H1 (cell line): Measurements from ENCODE around the gene EYA2. TPM values are rescaled to one million over a fixed set of nuclear protein-coding genes. Genes with fewer than 3 reads are reported as not detected.

ENCODE experiments used
- CTCF ChIA-PET: fragments of 300-600 bp; sonication (Branson Sonifier 250); formaldehyde crosslinking; loops from one replicate; lab custom pipeline; 2021; ENCODE audit not compliant: partially characterized antibody; lab: Charles Lee
- POLR2A ChIA-PET: fragments of 300-600 bp; sonication (Branson Sonifier 250); formaldehyde crosslinking; loops from one replicate; lab custom pipeline; 2021; ENCODE audit warnings: inconsistent platforms; ENCODE audit not compliant: partially characterized antibody; lab: Charles Lee
- DNase-seq, 2 experiments: peaks; one replicate each; pipeline versions ENCODE4 v3.0.0 to v3.0.0-alpha.2; 2010 to 2022; ENCODE audit warnings: low spot score in 2 of 2, low read depth in 1 of 2, mixed read lengths in 1 of 2
- FAIRE-seq: peaks from 2 replicates; lab custom pipeline; 2011; peaks lifted over from hg19 to GRCh38; lab: Jason Lieb, UNC
- H2AFZ ChIP-seq: 2 replicates; pipeline ENCODE4 v1.8.1; 2012; ENCODE audit warnings: low read length, inconsistent platforms
- H2AK5ac ChIP-seq: 2 replicates; pipeline ENCODE4 v1.6.1; 2013; ENCODE audit warnings: low read depth, low read length
- H2BK120ac ChIP-seq: replicated peaks from 2 replicates; pipeline ENCODE3; 2013; ENCODE audit warnings: low read depth, low read length, inconsistent platforms
- H2BK12ac ChIP-seq: 2 replicates; pipeline ENCODE4 v1.6.1; 2013; ENCODE audit warnings: low read depth, low read length
- H2BK15ac ChIP-seq: 2 replicates; pipeline ENCODE4 v1.6.1; 2013; ENCODE audit warnings: low read length
- H2BK20ac ChIP-seq: 2 replicates; pipeline ENCODE4 v1.6.1; 2013; ENCODE audit warnings: low read length
- H2BK5ac ChIP-seq: 2 replicates; pipeline ENCODE4 v1.6.1; 2013; ENCODE audit warnings: low read depth, low read length
- H3K14ac ChIP-seq: 2 replicates; pipeline ENCODE4 v1.6.1; 2013; ENCODE audit warnings: inconsistent platforms; ENCODE audit not compliant: insufficient read length
- H3K18ac ChIP-seq: 2 replicates; pipeline ENCODE4 v1.6.1; 2013; ENCODE audit warnings: low read length; ENCODE audit errors: extremely low read depth
- H3K23ac ChIP-seq: 2 replicates; pipeline ENCODE4 v1.6.1; 2013; ENCODE audit warnings: inconsistent platforms; ENCODE audit not compliant: insufficient read length
- H3K23me2 ChIP-seq: 2 replicates; pipeline ENCODE4 v1.6.1; 2013; ENCODE audit warnings: low read depth, low read length
- H3K27ac ChIP-seq: 2 replicates; pipeline ENCODE4 v1.6.1; 2011; ENCODE audit warnings: low read depth, low read length, inconsistent platforms
- H3K27me3 ChIP-seq, 4 experiments: replicated peaks in 1 of 4; 1 replicate in 1 of 4; 2 replicates in 3 of 4; pipeline versions ENCODE4 v1.6.1 to v1.8.1; 2011 to 2013; ENCODE audit warnings: low read length in 3 of 4, mild to moderate bottlenecking in 3 of 4, inconsistent platforms in 2 of 4, mixed read lengths in 2 of 4, moderate library complexity in 1 of 4; ENCODE audit not compliant: control insufficient read depth in 3 of 4, insufficient read depth in 3 of 4; ENCODE audit errors: extremely low read depth in 1 of 4
- H3K36me3 ChIP-seq, 4 experiments: 2 replicates each; pipeline versions ENCODE4 v1.6.1 to v1.8.1; 2011 to 2013; ENCODE audit warnings: mild to moderate bottlenecking in 4 of 4, low read length in 3 of 4, moderate library complexity in 2 of 4, control low read depth in 1 of 4, inconsistent platforms in 1 of 4; ENCODE audit not compliant: insufficient read depth in 4 of 4, control insufficient read depth in 2 of 4
- H3K4ac ChIP-seq: replicated peaks from 2 replicates; pipeline ENCODE3; 2013; ENCODE audit warnings: low read length, low read depth, mixed read lengths, inconsistent platforms; ENCODE audit not compliant: insufficient read length
- H3K4me1 ChIP-seq, 4 experiments: replicated peaks in 1 of 4; 1 replicate in 1 of 4; 2 replicates in 3 of 4; pipeline versions ENCODE4 v1.6.1 to v1.8.1; 2011 to 2013; ENCODE audit warnings: low read length in 3 of 4, inconsistent platforms in 2 of 4, mixed read lengths in 1 of 4; ENCODE audit not compliant: insufficient read depth in 4 of 4, control insufficient read depth in 3 of 4
- H3K4me2 ChIP-seq, 2 experiments: 2 replicates each; pipeline versions ENCODE4 v1.6.1 to v1.8.1; 2011 to 2013; ENCODE audit warnings: low read depth in 2 of 2, low read length in 2 of 2, control low read depth in 1 of 2, inconsistent platforms in 1 of 2, mild to moderate bottlenecking in 1 of 2; ENCODE audit not compliant: insufficient read depth in 1 of 2
- H3K4me3 ChIP-seq, 4 experiments: fragments of 200-600, 300-600 bp in 1 of 4; sonication (generic), shearing (Covaris generic), sonication (Bioruptor Twin) in 1 of 4; 2 replicates each; pipeline versions ENCODE4 v1.5.1 to v1.8.1; 2011 to 2016; ENCODE audit warnings: low read length in 4 of 4, low read depth in 3 of 4, control low read depth in 2 of 4, inconsistent platforms in 2 of 4, mild to moderate bottlenecking in 2 of 4, mixed read lengths in 1 of 4, moderate library complexity in 1 of 4; ENCODE audit not compliant: insufficient read depth in 2 of 4; ENCODE audit errors: extremely low read depth in 1 of 4
- H3K56ac ChIP-seq: replicated peaks from 2 replicates; pipeline ENCODE3; 2013; ENCODE audit warnings: low read depth, mild to moderate bottlenecking, mixed read lengths, low read length, inconsistent platforms; ENCODE audit not compliant: insufficient read length
- H3K79me1 ChIP-seq: 2 replicates; pipeline ENCODE4 v1.6.1; 2013; ENCODE audit warnings: low read depth, low read length, control low read depth
- H3K79me2 ChIP-seq, 2 experiments: 2 replicates each; pipeline versions ENCODE4 v1.6.1 to v1.8.1; 2012 to 2013; ENCODE audit warnings: low read length in 2 of 2, mild to moderate bottlenecking in 2 of 2, inconsistent platforms in 1 of 2; ENCODE audit not compliant: insufficient read depth in 2 of 2, control insufficient read depth in 1 of 2
- H3K9ac ChIP-seq, 4 experiments: replicated peaks in 1 of 4; 1 replicate in 1 of 4; 2 replicates in 3 of 4; pipeline versions ENCODE4 v1.6.1 to v1.8.1; 2011 to 2013; ENCODE audit warnings: low read depth in 3 of 4, low read length in 3 of 4, control low read depth in 2 of 4, mild to moderate bottlenecking in 2 of 4, moderate library complexity in 2 of 4, inconsistent platforms in 1 of 4; ENCODE audit errors: extremely low read depth in 1 of 4
- H3K9me3 ChIP-seq, 2 experiments: 2 replicates each; pipeline versions ENCODE4 v1.6.1 to v1.8.1; 2012 to 2013; ENCODE audit warnings: mild to moderate bottlenecking in 2 of 2, moderate library complexity in 2 of 2, control low read depth in 1 of 2, inconsistent platforms in 1 of 2, low read depth in 1 of 2, low read length in 1 of 2, mixed read lengths in 1 of 2; ENCODE audit not compliant: insufficient read depth in 2 of 2
- H4K20me1 ChIP-seq, 2 experiments: replicated peaks in 1 of 2; 2 replicates each; pipeline versions ENCODE3 to v1.8.1; 2011 to 2013; ENCODE audit warnings: inconsistent platforms in 2 of 2, low read length in 2 of 2, mild to moderate bottlenecking in 1 of 2; ENCODE audit not compliant: insufficient read depth in 2 of 2, control insufficient read depth in 1 of 2
- H4K5ac ChIP-seq: 2 replicates; pipeline ENCODE4 v1.6.1; 2013; ENCODE audit warnings: low read length, low read depth, mixed read lengths, inconsistent platforms; ENCODE audit not compliant: insufficient read length
- H4K8ac ChIP-seq: 2 replicates; pipeline ENCODE4 v1.8.0; 2013; ENCODE audit warnings: mild to moderate bottlenecking, moderate library complexity, low read length, inconsistent platforms; ENCODE audit not compliant: insufficient read depth; ENCODE audit errors: extremely low read depth
- H4K91ac ChIP-seq: replicated peaks from 2 replicates; pipeline ENCODE3; 2013; ENCODE audit warnings: low read length, mixed read lengths, inconsistent platforms; ENCODE audit not compliant: insufficient read length
- BCL11A ChIP-seq, 2 experiments: IDR thresholded peaks; one replicate each; pipeline ENCODE4 v1.6.1; 2011; ENCODE audit warnings: low read depth in 2 of 2, low read length in 2 of 2, mild to moderate bottlenecking in 2 of 2
- CTCF ChIP-seq, 3 experiments: IDR thresholded peaks; 1 replicate in 2 of 3; 2 replicates in 1 of 3; pipeline versions ENCODE4 v1.5.1 to v1.6.1; 2011; ENCODE audit warnings: low read length in 3 of 3, mild to moderate bottlenecking in 3 of 3, inconsistent platforms in 2 of 3, low read depth in 1 of 3, moderate library complexity in 1 of 3; ENCODE audit not compliant: insufficient read depth in 1 of 3; ENCODE audit errors: control extremely low read depth in 1 of 3
- E2F6 ChIP-seq: IDR thresholded peaks from 2 replicates; pipeline ENCODE4 v1.6.1; 2012; ENCODE audit warnings: inconsistent platforms
- POU5F1 ChIP-seq: IDR thresholded peaks from 2 replicates; pipeline ENCODE4 v1.6.1; 2011; ENCODE audit warnings: low read depth, mild to moderate bottlenecking, low read length, moderate library complexity
- RAD21 ChIP-seq, 2 experiments: IDR thresholded peaks in 1 of 2; conservative IDR thresholded peaks in 1 of 2; 2 replicates each; pipeline ENCODE4 v1.6.1; 2011; ENCODE audit warnings: low read depth in 2 of 2, low read length in 2 of 2, improper control_type of control experiment in 1 of 2, inconsistent platforms in 1 of 2, mild to moderate bottlenecking in 1 of 2, moderate library complexity in 1 of 2
- RFX5 ChIP-seq: IDR thresholded peaks from 2 replicates; pipeline ENCODE4 v1.6.1; 2011; ENCODE audit warnings: low read depth, low read length, improper control_type of control experiment, borderline replicate concordance
- WGBS, 2 experiments: shearing (Covaris generic) in 1 of 2; methylation state at CpG; one replicate each; pipeline versions ENCODE4 v1.1.6 to v1.1.7; 2013 to 2015; ENCODE audit warnings: low lambda C conversion rate in 2 of 2, mixed read lengths in 2 of 2, inconsistent platforms in 1 of 2, low coverage in 1 of 2, missing lambda C conversion rate in 1 of 2; ENCODE audit not compliant: insufficient replicate concordance in 2 of 2, insufficient coverage in 1 of 2, insufficient read length in 1 of 2; ENCODE audit errors: extremely low coverage in 1 of 2, missing lambda C conversion rate in 1 of 2; 5-methylcytosine and 5-hydroxymethylcytosine counted together
- polyA plus RNA-seq, 7 experiments: library from polyadenylated mRNA; depleted of rRNA in 3 of 7; stranded (reverse) in 5 of 7; unstranded in 2 of 7; fragments of >200 nt in 5 of 7; fragments of 200-250 nt in 2 of 7; gene quantifications; 1 replicate in 5 of 7; 2 replicates in 1 of 7; 4 replicates in 1 of 7; pipeline versions ENCODE4 v1.2.1 to v1.2.3, GENCODE V29; 2011 to 2013; ENCODE audit warnings: missing spikeins in 2 of 7, mixed read lengths in 2 of 7
- total RNA-seq: library from RNA; stranded (reverse); fragmentation: NEBNext Ultra II Directional; extraction: Animal tissue kit (Norgen Biotek cat#: 25700); gene quantifications from 2 replicates; pipeline ENCODE4 v1.2.1, GENCODE V29; 2021

The EYA2 gene
- total and polyA plus RNA-seq, 2 of the 8 experiments (the other 6 are each of a cell fraction or from before 2014, with no cell fraction given), result 1.6 to 1.7 TPM

GRCh38 chr20:47173596-47174216, 279.1 kb downstream of the EYA2 start:
- H4K20me1 ChIP-seq, result no peaks in the 10 kb centered on the region
- TF ChIP-seq RFX5, result no peak
- TF ChIP-seq BCL11A (IDR thresholded peaks at IDR 0.05; ENCODE audit: low read depth in 2 of 2, low read length in 2 of 2), result no peak
- no peak for TF ChIP-seq POU5F1
- TF ChIP-seq E2F6, result no peak
- peak; percentile 38 to 61 for TF ChIP-seq RAD21 (IDR thresholded peaks at IDR 0.05 in 1 of 2, conservative IDR thresholded peaks at IDR 0.05 in 1 of 2; ENCODE audit: low read depth in 2 of 2, low read length in 2 of 2)
- peak in 2 of 3 experiments; percentile 39 to 40; a peak in 3 of 4 replicates for TF ChIP-seq CTCF (IDR thresholded peaks at IDR 0.05; ENCODE audit: control extremely low read depth in 1 of 3, insufficient read depth in 1 of 3, low read depth in 1 of 3, low read length in 3 of 3)
- TF ChIP-seq, all 59 proteins: peak for 2
- no peak overlapping the region for H3K4me2 ChIP-seq
- H3K23ac ChIP-seq, result no peak overlapping the region
- no peak overlapping the region for H2AFZ ChIP-seq
- no peaks in the 10 kb centered on the region for H3K36me3 ChIP-seq
- ChIA-PET CTCF (interaction anchor here (0.6 to 3.3 kb wide), 12 partner anchors 9 to 421 kb away, joined by 3 to 14 read pairs (median 3); no protein-coding TSS in a partner anchor), POLR2A (interaction anchor here (0.6 kb wide), 1 partner anchor 134 kb away, joined by 4 read pairs; no protein-coding TSS in a partner anchor)
- H2BK20ac ChIP-seq, result no peak overlapping the region
- FAIRE-seq (peak; percentile 72), DNase-seq (no peak)
- H4K8ac ChIP-seq, result no peak overlapping the region
- no peak overlapping the region for H2BK12ac ChIP-seq
- no peak overlapping the region for H3K9ac ChIP-seq
- no peak overlapping the region for H2BK5ac ChIP-seq
- H3K4ac ChIP-seq, result no peak overlapping the region
- H3K18ac ChIP-seq, result no peak overlapping the region
- H4K5ac ChIP-seq, result no peak overlapping the region
- no peak overlapping the region for H2BK120ac ChIP-seq
- H4K91ac ChIP-seq, result no peak overlapping the region
- H3K79me1 ChIP-seq, result no peaks in the 10 kb centered on the region
- H3K27me3 ChIP-seq, result peaks cover 0 to 3% (median 0%) of the 10 kb centered on the region in 4 experiments; a peak in 1 of 7 replicates
- H2AK5ac ChIP-seq, result no peak overlapping the region
- no peak overlapping the region for H3K4me3 ChIP-seq
- H3K4me1 ChIP-seq, result no peaks in the 10 kb centered on the region
- H3K23me2 ChIP-seq, result peaks cover 2% of the 10 kb centered on the region; the same call in 1 of the 2 replicates
- H3K79me2 ChIP-seq, result no peaks in the 10 kb centered on the region
- H2BK15ac ChIP-seq, result no peak overlapping the region
- no peak overlapping the region for H3K27ac ChIP-seq
- H3K9me3 ChIP-seq, result no peaks in the 10 kb centered on the region
- H3K14ac ChIP-seq, result no peak overlapping the region
- H3K56ac ChIP-seq, result no peak overlapping the region
- 80% methylated on average over 6 of the region's 6 CpGs; no CpG with 5 or more reads in 1 of the 2 experiments for WGBS, 2 experiments
